Psoas muscle (tissue), 8 donors: ENCODE data around the gene HAP1. TPM values are rescaled to one million over a fixed set of nuclear protein-coding genes. Genes with fewer than 3 reads are reported as not detected.

Experiments
- ATAC-seq, 4 donors: fragments of 200-7000 bp; cut with Tn5 transposase; one replicate each; pipeline ENCODE4 v1.9.1; 2020; ENCODE audit warnings: moderate library complexity in 3 of 4, mild to moderate bottlenecking in 2 of 4
- DNase-seq, 2 donors: peaks; one replicate each; pipeline ENCODE4 v3.0.0-alpha.2; 2020
- H3K27ac ChIP-seq: fragments of 200-600 bp; one replicate; pipeline ENCODE4 v1.8.0; 2022
- H3K27me3 ChIP-seq, 3 donors: fragments of 200-600 bp in 1 of 3; one replicate each; pipeline versions ENCODE4 v1.6.1 to v1.8.0; 2013 to 2022; ENCODE audit warnings: low read length in 2 of 3, mild to moderate bottlenecking in 2 of 3, moderate library complexity in 1 of 3; ENCODE audit not compliant: insufficient read depth in 3 of 3
- H3K36me3 ChIP-seq, 2 donors: fragments of 200-600 bp in 1 of 2; one replicate each; pipeline versions ENCODE4 v1.6.1 to v1.8.0; 2013 to 2022; ENCODE audit warnings: low read depth in 1 of 2, mild to moderate bottlenecking in 1 of 2, moderate library complexity in 1 of 2; ENCODE audit not compliant: insufficient read depth in 1 of 2
- H3K4me1 ChIP-seq: fragments of 200-600 bp; one replicate; pipeline ENCODE4 v1.8.0; 2022
- H3K4me3 ChIP-seq: fragments of 200-600 bp; one replicate; pipeline ENCODE4 v1.8.0; 2022; ENCODE audit warnings: mild to moderate bottlenecking
- H3K9me3 ChIP-seq: fragments of 200-600 bp; one replicate; pipeline ENCODE4 v1.8.0; 2022
- WGBS, 3 donors: extraction: QIAGEN DNeasy Blood & Tissue Kit; methylation state at CpG; one replicate each; pipeline versions ENCODE4 v1.1.6 to v1.1.7; 2013; 5-methylcytosine and 5-hydroxymethylcytosine counted together
- intact Hi-C, 2 donors: fragments of 100-400 bp; cut with DNase I; formaldehyde crosslinking; loops; one replicate each; pipeline versions ENCODE4 v1.11.0 to v1.14.2; 2022
- polyA plus RNA-seq, 3 donors: library from polyadenylated mRNA; stranded (reverse); fragments of 200-250 nt; gene quantifications; one replicate each; pipeline ENCODE4 v1.2.3, GENCODE V29; 2013
- total RNA-seq, 4 donors: library from RNA; stranded (reverse); fragmentation: NEBNext Ultra II Directional in 2 of 4; extraction: Animal tissue kit (Norgen Biotek cat#: 25700) in 2 of 4; gene quantifications; one replicate each; pipeline versions ENCODE4 v1.2.1 to v1.2.4, GENCODE V29; 2021 to 2023
- TF ChIP-seq, protein P1 (sequence below): fragments of 200-600 bp; IDR thresholded peaks from one replicate; pipeline ENCODE4 v1.8.0; 2022; ENCODE audit warnings: antibody characterized with exemption
- donor health status: healthy with polysubstance abuse.
- donor health status: DM: no; HTN: no; CAD: no; lungs with moderate emphysema.
- donor health status: Bipolar disorder and iron deficiency.
- donor health status: healthy.
- donor health status: DM: yes; HTN: yes; CAD: no.
- donor health status: DM: no; HTN: no; CAD: no.
- donor health status: DM: no; HTN: no; CAD: no.
- donor health status: DM: yes; HTN: yes; CAD: no.

The HAP1 gene
- total and polyA plus RNA-seq, 7 donors, result under 0.01 to 0.14 (median 0.03) TPM; not detected in 2

DNA sequence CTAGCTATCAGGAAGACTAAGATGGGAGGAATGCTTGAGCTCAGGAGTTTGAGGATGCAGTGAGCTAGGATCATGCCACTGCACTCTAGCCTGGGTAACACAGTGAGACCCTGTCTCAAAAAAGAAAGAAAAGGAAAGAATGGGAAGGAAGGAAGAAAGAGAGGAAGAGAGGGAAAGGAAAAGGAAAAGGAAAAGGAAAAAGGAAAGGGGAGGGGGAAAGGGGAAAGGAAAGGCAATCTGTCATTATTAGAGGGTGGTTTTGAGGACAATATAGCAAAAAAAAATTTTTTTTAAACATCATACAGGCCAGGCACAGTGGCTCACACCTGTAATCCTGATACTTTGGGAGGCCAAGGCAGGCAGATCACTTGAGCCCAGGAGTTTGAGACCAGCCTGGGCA lies 31.7 kb upstream of the HAP1 start:
- no peak for ATAC-seq
- H3K4me3 ChIP-seq, result no peak overlapping the region
- intact Hi-C loops, result no loop called here
- H3K9me3 ChIP-seq, result no peaks in the 10 kb centered on the region
- H3K27me3 ChIP-seq, result no peaks in the 10 kb centered on the region
- no peak overlapping the region for H3K27ac ChIP-seq
- H3K36me3 ChIP-seq, result peaks cover 0 to 99% of the 10 kb centered on the region in 2 donors
- H3K4me1 ChIP-seq, result no peaks in the 10 kb centered on the region
- TF ChIP-seq, protein P1, sequence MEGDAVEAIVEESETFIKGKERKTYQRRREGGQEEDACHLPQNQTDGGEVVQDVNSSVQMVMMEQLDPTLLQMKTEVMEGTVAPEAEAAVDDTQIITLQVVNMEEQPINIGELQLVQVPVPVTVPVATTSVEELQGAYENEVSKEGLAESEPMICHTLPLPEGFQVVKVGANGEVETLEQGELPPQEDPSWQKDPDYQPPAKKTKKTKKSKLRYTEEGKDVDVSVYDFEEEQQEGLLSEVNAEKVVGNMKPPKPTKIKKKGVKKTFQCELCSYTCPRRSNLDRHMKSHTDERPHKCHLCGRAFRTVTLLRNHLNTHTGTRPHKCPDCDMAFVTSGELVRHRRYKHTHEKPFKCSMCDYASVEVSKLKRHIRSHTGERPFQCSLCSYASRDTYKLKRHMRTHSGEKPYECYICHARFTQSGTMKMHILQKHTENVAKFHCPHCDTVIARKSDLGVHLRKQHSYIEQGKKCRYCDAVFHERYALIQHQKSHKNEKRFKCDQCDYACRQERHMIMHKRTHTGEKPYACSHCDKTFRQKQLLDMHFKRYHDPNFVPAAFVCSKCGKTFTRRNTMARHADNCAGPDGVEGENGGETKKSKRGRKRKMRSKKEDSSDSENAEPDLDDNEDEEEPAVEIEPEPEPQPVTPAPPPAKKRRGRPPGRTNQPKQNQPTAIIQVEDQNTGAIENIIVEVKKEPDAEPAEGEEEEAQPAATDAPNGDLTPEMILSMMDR, result no peak
- DNase-seq, result no peak

DNA sequence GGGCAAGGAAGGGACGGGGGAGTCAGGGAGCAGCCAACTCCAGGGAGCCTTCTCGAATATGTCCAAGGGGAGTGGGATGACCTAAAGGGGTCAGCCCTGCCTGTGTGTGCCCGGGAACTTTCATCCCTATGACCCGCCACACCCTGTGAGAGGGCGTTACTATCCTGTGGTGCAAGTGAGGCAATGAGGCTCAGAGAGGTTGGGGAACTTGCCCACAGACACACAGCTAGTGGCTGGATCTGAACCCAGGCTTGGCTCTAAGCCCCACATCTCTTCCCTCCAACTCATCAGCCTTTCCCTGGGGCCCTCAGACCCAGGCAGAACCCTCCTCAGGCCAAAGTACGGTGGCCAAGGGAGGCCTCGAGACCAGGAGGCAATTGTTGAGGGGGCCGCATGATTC lies 28.9 kb upstream of the HAP1 start:
- DNase-seq (no peak), ATAC-seq (no peak)
- peaks cover 0 to 98% of the 10 kb centered on the region in 2 donors for H3K36me3 ChIP-seq
- no peaks in the 10 kb centered on the region for H3K9me3 ChIP-seq
- no peak overlapping the region for H3K27ac ChIP-seq
- TF ChIP-seq, protein P1, result no peak
- intact Hi-C loops, result no loop called here
- no peaks in the 10 kb centered on the region for H3K27me3 ChIP-seq
- H3K4me1 ChIP-seq, result no peaks in the 10 kb centered on the region
- H3K4me3 ChIP-seq, result no peak overlapping the region
- WGBS, 3 donors, result 91 to 97% (median 92%) methylated on average over 8 of the region's 8 CpGs

DNA sequence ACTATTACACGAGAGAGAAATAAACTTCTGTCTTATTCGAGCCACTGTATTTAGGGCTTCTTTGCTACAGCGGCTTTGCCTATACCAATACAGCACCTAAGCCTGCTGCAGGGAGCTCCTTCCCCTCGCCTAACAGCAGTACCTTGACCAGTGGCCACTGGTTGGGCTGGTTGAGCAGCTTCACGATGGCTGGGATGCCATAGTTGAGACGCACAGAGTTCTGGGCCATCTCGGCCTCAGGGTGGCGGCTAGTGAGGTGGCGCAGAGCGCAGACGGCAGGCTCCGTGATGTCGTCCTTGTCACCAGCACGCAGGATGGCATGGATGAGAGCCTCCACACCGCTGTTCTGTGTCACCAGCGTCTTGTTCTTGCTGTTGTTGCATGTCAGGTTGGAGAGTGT lies 28.4 kb upstream of the HAP1 start:
- no peak for ATAC-seq

DNA sequence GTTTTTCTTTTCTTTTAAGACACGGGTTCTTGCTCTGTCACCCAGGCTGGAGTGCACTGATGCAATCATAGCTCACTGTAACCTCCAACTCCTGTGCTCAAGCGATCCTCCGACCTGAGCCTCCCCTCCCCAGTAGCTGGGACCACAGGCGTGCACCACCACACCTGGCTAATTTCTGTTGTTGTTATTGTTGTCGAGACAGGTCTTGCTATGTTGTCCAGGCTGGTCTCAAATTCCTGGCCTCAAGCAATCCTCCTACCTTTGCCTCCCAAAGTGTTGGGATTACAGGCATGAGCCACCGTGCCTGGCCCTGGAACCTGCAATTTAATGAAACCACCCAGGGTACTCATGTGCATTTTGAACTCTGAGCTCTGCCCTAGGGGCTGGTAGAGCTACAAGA lies 27.9 kb upstream of the HAP1 start:
- no peak for DNase-seq
- H3K27ac ChIP-seq, result no peak overlapping the region
- no peak overlapping the region for H3K4me3 ChIP-seq
- WGBS, 3 donors, result 84 to 95% (median 93%) methylated on average over 6 of the region's 6 CpGs
- H3K4me1 ChIP-seq, result no peaks in the 10 kb centered on the region
- no peaks in the 10 kb centered on the region for H3K9me3 ChIP-seq
- intact Hi-C loops, result no loop called here
- ATAC-seq, result no peak
- H3K27me3 ChIP-seq, result no peaks in the 10 kb centered on the region
- TF ChIP-seq, protein P1, result no peak
- peaks cover 0 to 98% of the 10 kb centered on the region in 2 donors for H3K36me3 ChIP-seq

More for the DNA sequence above, 28.4 kb upstream of the HAP1 start:
- intact Hi-C loops, result no loop called here
- Histone ChIP-seq H3K27ac (no peak overlapping the region), H3K4me1 (no peaks in the 10 kb centered on the region), H3K36me3 (peaks cover 0 to 98% of the 10 kb centered on the region in 2 donors), H3K4me3 (no peak overlapping the region), H3K27me3 (no peaks in the 10 kb centered on the region), H3K9me3 (no peaks in the 10 kb centered on the region)
- WGBS, 3 donors, result 94 to 96% (median 94%) methylated on average over 16 of the region's 16 CpGs
- TF ChIP-seq, protein P1, result no peak
- no peak for DNase-seq

DNA sequence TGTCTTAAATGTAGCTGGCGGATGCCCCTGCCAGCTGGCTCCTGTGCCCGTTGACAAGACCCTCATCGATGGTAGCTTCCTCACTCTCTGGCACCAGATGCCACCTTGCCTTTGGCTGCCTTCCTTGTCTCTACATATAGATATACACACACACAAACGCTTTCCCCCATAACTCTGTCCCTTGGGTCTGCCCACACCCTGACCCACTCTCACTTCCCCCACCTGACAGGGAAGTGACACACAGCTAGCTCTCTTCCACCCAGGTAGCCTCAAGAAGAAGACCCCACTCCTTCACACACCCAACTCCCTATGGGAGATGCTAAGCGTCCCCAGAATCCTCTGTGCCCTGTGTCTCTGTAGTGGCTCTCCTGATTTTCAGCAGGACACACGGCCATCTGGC lies 26.4 kb upstream of the HAP1 start:
- peaks cover 0 to 98% of the 10 kb centered on the region in 2 donors for H3K36me3 ChIP-seq
- no peaks in the 10 kb centered on the region for H3K4me1 ChIP-seq
- no peak overlapping the region for H3K4me3 ChIP-seq
- TF ChIP-seq, protein P1, result no peak
- intact Hi-C loops, result no loop called here
- H3K27ac ChIP-seq, result no peak overlapping the region
- WGBS, 3 donors, result 77 to 83% (median 82%) methylated on average over 6 of the region's 6 CpGs
- no peaks in the 10 kb centered on the region for H3K9me3 ChIP-seq
- ATAC-seq (no peak), DNase-seq (no peak)
- H3K27me3 ChIP-seq, result no peaks in the 10 kb centered on the region
